Right lung (tissue), 5 donors: ENCODE data around the gene CELF2. TPM values are rescaled to one million over a fixed set of nuclear protein-coding genes. Genes with fewer than 3 reads are reported as not detected.

Source experiments
- DNase-seq, 2 donors: peaks; one replicate each; pipeline ENCODE4 v3.0.0-alpha.2; 2013
- polyA plus RNA-seq, 5 donors: library from polyadenylated mRNA; unstranded; fragments of 120-200 nt; gene quantifications; one replicate each; pipeline versions ENCODE4 v1.2.1 to v1.2.3, GENCODE V29; 2013; ENCODE audit warnings: inconsistent platforms in 1 of 5, low replicate concordance in 1 of 5; ENCODE audit not compliant: insufficient read length in 5 of 5, insufficient read depth in 1 of 5

Gene CELF2
- polyA plus RNA-seq, 5 donors: 40.6 to 73.4 (median 59.8) TPM

DNA sequence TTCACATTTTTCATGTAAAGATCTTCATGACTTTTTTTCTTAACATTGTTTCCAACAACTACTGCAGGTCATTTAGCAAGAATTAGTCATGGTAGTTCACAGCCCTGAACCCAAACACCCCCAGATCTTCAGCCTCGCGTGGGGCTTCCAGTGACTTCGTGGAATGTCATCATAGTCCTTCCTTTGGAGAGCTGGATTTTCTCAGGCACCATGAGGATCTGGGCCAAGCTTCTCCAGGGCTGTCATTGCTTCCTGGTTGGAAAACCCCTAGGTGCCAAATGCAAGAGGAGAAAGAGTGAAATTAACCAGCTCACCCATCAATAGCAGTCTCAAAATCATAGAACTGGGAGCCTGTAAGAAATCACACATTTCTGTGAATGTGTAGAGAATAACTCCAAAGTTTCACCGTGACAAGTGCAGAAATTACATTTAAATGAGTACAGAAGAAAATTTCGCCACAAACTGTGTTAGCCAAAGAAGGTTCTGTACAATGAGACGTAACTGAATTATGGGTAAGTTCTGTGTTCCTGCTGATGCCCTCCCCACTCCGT lies 175.4 kb downstream of the CELF2 start:
- DNase-seq: no peak

DNA sequence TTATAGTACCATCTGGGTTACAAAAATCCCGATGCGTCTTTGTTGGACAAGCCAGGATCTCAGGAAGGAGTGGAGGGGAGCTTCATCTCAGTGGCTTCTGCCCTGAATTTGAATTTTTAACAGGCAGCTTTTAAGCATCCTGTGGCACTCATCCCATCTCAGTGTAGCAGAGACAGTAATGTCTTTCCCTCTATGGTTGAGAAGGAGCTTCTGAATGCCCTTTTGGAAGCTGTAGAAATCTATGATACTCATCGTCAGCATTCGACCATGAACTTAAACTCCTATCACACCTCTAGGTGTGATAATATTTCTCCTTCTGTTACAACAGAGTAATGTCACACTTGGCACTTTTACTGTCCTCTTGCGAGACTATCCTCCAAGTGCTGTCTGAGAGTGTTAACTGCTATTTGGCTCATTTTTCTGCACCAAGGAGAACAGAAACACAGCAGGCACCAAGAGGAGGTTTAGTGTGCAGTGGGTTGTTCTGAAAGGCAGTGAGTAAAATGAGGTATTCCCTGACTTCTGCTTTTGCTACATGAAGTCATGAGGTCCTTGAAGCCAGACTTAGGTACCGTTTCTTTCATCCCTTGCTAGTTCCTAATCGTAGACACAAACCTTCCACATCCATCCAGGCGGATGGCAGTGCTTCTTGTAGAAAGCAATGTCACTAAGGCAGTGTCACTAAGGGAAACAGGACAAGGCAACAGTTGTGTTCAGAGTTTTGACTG lies 177.4 kb downstream of the CELF2 start:
- DNase-seq: no peak

DNA sequence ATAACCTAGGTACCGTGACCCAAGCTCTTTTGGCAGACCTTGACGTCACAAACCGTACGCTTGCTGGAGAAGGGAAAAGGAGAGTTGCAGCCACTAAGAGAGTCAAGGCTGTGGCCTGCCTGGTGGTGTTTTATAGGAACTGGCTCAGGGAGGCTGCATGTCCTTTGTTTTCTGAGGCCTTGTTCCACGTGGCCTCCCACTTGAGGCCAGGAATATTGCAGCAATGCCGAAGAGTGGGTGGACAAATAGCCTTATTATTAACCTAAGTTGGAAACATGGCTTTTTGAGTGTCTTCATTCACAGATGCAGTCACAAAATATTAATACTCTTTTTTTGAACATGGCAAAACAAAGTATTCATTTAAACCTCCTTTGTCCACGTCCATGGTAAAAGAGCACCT lies 178.0 kb downstream of the CELF2 start:
- DNase-seq: no peak

- no peak for DNase-seq
These were observed 179.6 kb downstream of the CELF2 start for GRCh38 chr10:11197266-11197712.

GRCh38 chr10:11197878-11198277 lies 180.2 kb downstream of the CELF2 start:
- DNase-seq: no peak

GRCh38 chr10:11201911-11202310 lies 184.2 kb downstream of the CELF2 start:
- no peak for DNase-seq

- no peak for DNase-seq
These were observed 186.8 kb downstream of the CELF2 start for GRCh38 chr10:11204351-11204942.

GRCh38 chr10:11205030-11205772 lies 187.5 kb downstream of the CELF2 start:
- no peak for DNase-seq

DNA sequence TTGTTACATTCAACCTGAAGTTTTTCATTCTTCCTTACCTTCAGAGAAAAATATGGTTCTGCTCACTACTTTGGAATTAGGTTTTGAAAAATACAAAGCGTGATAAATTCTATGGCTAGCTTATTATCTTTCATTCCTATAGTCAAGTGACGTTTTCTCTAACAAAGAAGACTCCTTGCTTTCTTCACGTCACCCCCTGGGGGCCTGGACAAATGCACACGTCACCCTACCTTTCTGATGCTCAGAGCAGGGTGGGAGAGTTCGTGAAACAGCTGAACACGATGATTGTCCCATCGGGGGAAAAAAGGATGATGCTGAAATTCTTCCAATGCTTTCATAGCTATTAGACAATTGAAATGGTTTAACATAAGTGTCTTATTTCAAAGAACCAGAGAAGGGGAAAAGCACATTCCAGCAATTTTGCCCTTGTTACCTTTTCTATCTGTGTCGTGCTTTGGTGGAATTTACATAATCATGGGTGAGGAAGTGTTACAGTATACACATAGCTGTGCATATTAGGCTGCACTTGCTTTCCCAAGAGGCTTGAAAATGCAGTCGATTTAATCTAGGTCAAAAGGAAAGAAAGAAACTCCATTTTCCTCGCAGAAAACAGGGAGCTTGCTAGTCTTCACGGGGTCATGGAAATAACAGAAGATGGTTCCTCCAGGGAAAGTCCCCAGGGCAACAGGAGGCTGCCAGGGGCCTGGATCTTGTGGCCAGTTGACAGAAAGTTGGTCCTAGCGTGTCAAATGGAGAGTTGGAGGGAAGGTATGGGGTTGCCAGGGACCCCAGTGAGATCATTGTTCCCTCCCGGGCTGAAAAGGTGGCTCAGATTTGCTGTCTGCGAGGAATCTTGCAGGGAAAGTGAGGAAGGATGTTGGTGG lies 189.2 kb downstream of the CELF2 start:
- no peak for DNase-seq

DNA sequence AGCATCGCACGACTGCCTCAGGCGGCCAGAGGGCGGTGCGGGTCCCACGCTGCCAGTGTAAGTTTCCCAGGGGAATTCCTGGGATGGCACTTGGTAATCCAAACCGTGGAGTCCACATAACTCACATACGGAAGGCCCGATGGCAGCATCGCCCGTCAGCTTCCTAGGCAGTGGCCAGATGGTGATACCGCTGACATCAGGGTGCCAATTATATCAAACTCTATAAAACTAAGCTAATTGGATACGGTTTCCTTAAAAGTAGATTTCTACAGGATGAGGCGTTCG lies 189.8 kb downstream of the CELF2 start:
- DNase-seq: no peak

DNA sequence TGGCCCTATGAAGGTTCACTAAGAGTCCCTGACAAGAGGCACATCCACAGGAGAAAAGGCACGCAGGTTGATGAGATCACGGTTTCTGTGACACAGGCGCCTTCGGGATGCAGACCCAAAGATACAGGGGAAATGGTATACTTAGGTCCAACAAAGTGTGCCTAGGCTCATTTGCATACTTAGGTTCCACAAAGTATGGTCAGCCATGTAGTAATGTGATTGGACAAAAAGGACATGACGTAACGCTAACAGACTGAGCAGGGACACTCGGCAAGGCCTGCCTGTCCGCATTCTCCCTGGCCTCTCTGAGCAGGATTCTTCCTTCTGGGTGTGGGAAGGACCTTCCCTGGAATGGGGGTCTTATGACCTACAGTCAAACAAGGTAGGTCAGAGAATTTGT lies 190.6 kb downstream of the CELF2 start:
- no peak for DNase-seq

DNA sequence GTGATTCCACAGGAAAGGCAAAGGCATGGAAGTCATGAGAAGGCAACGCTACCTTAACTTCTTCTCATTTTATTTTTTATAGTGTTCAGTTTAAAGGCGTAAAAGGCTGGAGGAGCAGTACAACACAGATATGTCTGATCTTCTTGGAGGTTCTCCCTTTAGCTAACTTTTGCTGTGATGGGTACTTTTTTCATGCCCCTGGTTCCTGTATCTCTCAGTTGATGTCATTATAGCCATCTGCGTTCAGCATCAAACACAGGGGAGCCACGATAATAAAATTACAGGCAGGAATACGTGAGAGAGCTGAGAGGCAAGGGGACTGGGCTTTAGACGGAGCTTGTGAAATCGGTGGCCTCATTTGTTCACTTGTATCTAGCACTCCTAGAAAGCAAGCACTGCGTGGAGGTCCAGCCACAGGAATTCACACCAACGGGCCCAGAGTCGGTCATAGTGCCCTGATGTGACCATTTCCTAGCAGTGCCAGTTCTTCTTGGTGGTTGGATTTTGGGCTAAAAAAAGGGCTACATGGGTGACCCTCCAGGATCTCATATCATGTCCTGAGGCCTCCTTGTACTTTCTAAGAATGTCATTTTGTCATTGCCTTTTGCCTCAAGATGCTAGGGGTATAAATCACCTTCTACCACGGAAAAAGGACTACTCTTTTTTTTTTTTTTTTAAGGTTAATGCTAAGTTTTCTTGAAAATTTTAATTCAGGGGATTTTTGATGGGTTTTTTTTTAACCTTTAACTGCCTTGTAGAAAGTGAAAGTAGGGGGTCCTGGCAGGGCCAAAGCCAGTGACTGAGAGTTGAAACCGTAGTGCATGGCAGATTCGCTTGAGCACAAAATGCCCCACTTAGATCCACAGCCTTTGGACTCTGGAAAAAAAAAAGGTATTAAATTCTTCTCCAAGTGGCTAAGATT lies 191.5 kb downstream of the CELF2 start:
- DNase-seq: no peak

DNA sequence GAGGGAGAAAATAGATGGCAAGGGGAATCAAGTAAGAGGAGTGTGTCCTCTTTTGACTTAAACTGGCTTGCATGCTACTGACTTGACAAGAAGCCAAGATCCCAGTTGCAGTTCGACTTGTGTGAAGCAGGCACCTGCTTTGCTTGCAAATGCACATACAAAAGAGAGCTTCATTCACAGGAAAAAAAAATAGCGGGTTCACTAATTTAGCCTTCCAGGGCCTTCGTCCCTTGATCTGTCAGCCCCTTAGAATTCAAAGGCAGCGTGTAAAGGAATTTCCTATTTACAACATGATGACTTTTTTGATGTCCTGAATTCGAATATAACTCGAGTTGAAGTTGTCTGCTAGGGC lies 192.1 kb downstream of the CELF2 start:
- DNase-seq: no peak

GRCh38 chr10:11210211-11210922 lies 192.7 kb downstream of the CELF2 start:
- no peak for DNase-seq

- DNase-seq: no peak
These were observed 194.8 kb downstream of the CELF2 start for GRCh38 chr10:11212288-11213085.

GRCh38 chr10:11213137-11213536 lies 195.5 kb downstream of the CELF2 start:
- no peak for DNase-seq

DNA sequence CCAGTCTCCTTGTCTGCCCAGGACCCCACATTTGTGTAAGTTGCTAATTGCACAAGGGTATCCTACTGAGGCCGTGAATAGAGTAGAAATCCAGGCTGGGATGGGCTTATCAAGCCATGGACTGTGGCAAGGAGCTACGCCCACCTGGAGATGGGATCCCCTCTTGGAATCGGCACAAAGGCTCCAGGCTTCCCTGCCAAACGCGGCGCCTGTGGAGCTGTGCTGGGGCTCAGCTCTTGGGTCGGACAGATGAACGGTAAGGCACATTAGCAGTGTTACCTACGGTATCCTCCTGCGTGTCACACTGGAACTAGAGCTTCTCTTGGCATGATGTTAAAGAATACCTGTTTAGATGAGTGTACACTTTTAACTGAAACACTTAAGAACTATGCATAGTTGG lies 196.7 kb downstream of the CELF2 start:
- no peak for DNase-seq

DNA sequence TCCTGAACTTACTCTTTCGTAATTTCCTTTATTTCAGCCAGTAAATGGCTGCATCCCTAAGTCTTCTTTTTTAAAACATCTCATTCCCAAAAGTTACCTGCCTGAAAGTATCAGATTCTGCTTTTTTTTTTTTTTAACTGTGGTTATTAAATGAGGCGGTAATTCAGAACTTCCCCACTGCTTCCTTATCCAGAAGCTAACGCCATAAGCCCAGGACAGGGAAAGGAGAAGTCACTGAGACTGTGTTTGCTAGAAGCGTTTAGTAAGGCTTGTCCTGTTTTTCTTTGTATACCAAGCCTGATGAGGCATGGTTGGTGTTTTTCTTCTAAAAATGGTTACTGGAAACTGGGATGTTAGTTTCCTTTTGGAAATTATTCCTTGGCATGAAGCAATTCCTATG lies 197.8 kb downstream of the CELF2 start:
- DNase-seq: no peak

DNA sequence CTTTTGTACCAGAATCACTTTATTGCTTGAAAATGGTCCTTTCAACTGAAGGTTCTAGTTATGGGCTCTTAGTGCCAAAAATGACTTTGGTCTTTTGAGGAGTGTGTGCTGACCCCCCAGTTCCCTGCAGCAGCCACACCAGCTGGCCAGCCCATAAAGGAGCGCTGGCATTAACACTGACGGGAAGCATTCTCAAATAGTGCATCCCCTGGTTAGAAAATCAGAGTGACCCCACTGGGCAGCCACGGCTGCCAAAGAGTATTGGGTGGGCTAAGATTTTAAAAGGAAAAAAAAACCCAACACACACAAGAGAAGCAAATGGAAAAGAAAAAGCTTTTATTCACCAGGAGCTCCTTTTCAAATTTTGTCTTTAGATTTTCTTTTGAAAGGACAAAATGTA lies 199.8 kb downstream of the CELF2 start:
- no peak for DNase-seq
